ENCODE results near the gene NUDT14.

Gene NUDT14

GRCh38 chr14:105215602-105216001 lies 34.5 kb upstream of the NUDT14 start:
- no peak overlapping the region for H3K4me2 ChIP-seq (ENCODE audit: low read depth, low read length, poor library complexity, severe bottlenecking)

GRCh38 chr14:105214324-105214915 lies 33.3 kb upstream of the NUDT14 start:
- Histone ChIP-seq H3K4me1 (ENCODE audit: insufficient read depth, low read length, poor library complexity, severe bottlenecking) (no peaks in the 10 kb centered on the region), H3K4me2 (ENCODE audit: low read depth, low read length, poor library complexity, severe bottlenecking) (no peak overlapping the region), H2AFZ (ENCODE audit: low read length) (no peak overlapping the region), H4K20me1 (ENCODE audit: insufficient read depth, low read length, poor library complexity, severe bottlenecking) (no peaks in the 10 kb centered on the region), H3K79me2 (ENCODE audit: insufficient read depth, low read length) (no peaks in the 10 kb centered on the region), H3K9ac (ENCODE audit: low read depth, low read length, poor library complexity, severe bottlenecking) (no peak overlapping the region), H3K9me3 (ENCODE audit: insufficient read depth, low read depth, low read length) (no peaks in the 10 kb centered on the region), H3K9me2 (replicated peaks; ENCODE audit: low read depth, low read length) (no peaks in the 10 kb centered on the region), H3K36me3 (ENCODE audit: insufficient read depth, low read length) (peaks cover 66% of the 10 kb centered on the region; the same call in 1 of the 2 replicates), H3F3A (ENCODE audit: low read depth) (no peaks in the 10 kb centered on the region), H3K4me3 (ENCODE audit: low read length, poor library complexity, severe bottlenecking) (no peak overlapping the region), H3K27me3 (ENCODE audit: insufficient read depth, low read length, poor library complexity, severe bottlenecking) (no peaks in the 10 kb centered on the region)
- TF ChIP-seq EZH2phosphoT487 (IDR thresholded peaks at IDR 0.05; ENCODE audit: borderline replicate concordance) (no peak), CTCF (conservative IDR thresholded peaks at IDR 0.05; ENCODE audit: low read length) (no peak)

More at GRCh38 chr14:105215602-105216001, 34.5 kb upstream of the NUDT14 start:
- Histone ChIP-seq H4K20me1 (ENCODE audit: insufficient read depth, low read length, poor library complexity, severe bottlenecking) (no peaks in the 10 kb centered on the region), H3K9me3 (ENCODE audit: insufficient read depth, low read depth, low read length) (no peaks in the 10 kb centered on the region), H3K4me1 (ENCODE audit: insufficient read depth, low read length, poor library complexity, severe bottlenecking) (no peaks in the 10 kb centered on the region), H3K4me3 (ENCODE audit: low read length, poor library complexity, severe bottlenecking) (no peak overlapping the region), H3F3A (ENCODE audit: low read depth) (no peaks in the 10 kb centered on the region), H3K27me3 (ENCODE audit: insufficient read depth, low read length, poor library complexity, severe bottlenecking) (no peaks in the 10 kb centered on the region), H3K9me2 (replicated peaks; ENCODE audit: low read depth, low read length) (no peaks in the 10 kb centered on the region), H3K9ac (ENCODE audit: low read depth, low read length, poor library complexity, severe bottlenecking) (no peak overlapping the region), H2AFZ (ENCODE audit: low read length) (no peak overlapping the region), H3K79me2 (ENCODE audit: insufficient read depth, low read length) (no peaks in the 10 kb centered on the region), H3K36me3 (ENCODE audit: insufficient read depth, low read length) (peaks cover 69% of the 10 kb centered on the region; the same call in 1 of the 2 replicates)
- no peak for TF ChIP-seq CTCF (conservative IDR thresholded peaks at IDR 0.05; ENCODE audit: low read length)

- Histone ChIP-seq H2AFZ (ENCODE audit: low read length) (no peak overlapping the region), H4K20me1 (ENCODE audit: insufficient read depth, low read length, poor library complexity, severe bottlenecking) (no peaks in the 10 kb centered on the region), H3K4me2 (ENCODE audit: low read depth, low read length, poor library complexity, severe bottlenecking) (no peak overlapping the region), H3K9me2 (replicated peaks; ENCODE audit: low read depth, low read length) (no peaks in the 10 kb centered on the region), H3F3A (ENCODE audit: low read depth) (no peaks in the 10 kb centered on the region), H3K4me1 (ENCODE audit: insufficient read depth, low read length, poor library complexity, severe bottlenecking) (no peaks in the 10 kb centered on the region), H3K27me3 (ENCODE audit: insufficient read depth, low read length, poor library complexity, severe bottlenecking) (no peaks in the 10 kb centered on the region), H3K79me2 (ENCODE audit: insufficient read depth, low read length) (no peaks in the 10 kb centered on the region), H3K36me3 (ENCODE audit: insufficient read depth, low read length) (peaks cover 62% of the 10 kb centered on the region; the same call in 1 of the 2 replicates), H3K9ac (ENCODE audit: low read depth, low read length, poor library complexity, severe bottlenecking) (no peak overlapping the region), H3K9me3 (ENCODE audit: insufficient read depth, low read depth, low read length) (no peaks in the 10 kb centered on the region), H3K4me3 (ENCODE audit: low read length, poor library complexity, severe bottlenecking) (no peak overlapping the region)
- TF ChIP-seq EZH2phosphoT487 (IDR thresholded peaks at IDR 0.05; ENCODE audit: borderline replicate concordance): no peak
- no peak for TF ChIP-seq CTCF (conservative IDR thresholded peaks at IDR 0.05; ENCODE audit: low read length)
Measured at GRCh38 chr14:105213361-105213760, 32.2 kb upstream of the NUDT14 start.
